Adrenal gland (tissue), 5 donors: ENCODE measurements around the gene PTGER3.

Experiments used
- POLR2A ChIP-seq, 2 donors: fragments of 450-650 bp; IDR thresholded peaks; one replicate each; pipeline ENCODE4 v1.6.1; 2017; ENCODE audit warnings: antibody characterized with exemption in 2 of 2, mild to moderate bottlenecking in 2 of 2, moderate library complexity in 1 of 2
- TF ChIP-seq, protein P1 (sequence below), 6 experiments: fragments of 450-650 bp in 4 of 6; fragments of 200-600 bp in 2 of 6; sonication (generic) in 1 of 6; IDR thresholded peaks; 1 replicate in 5 of 6; 2 replicates in 1 of 6; pipeline versions ENCODE4 v1.5.1 to v1.8.0; 2016 to 2021; ENCODE audit warnings: antibody characterized with exemption in 6 of 6, mild to moderate bottlenecking in 2 of 6, moderate library complexity in 1 of 6
- donor health status: DM: no; HTN: no; CAD: no.

DNA sequence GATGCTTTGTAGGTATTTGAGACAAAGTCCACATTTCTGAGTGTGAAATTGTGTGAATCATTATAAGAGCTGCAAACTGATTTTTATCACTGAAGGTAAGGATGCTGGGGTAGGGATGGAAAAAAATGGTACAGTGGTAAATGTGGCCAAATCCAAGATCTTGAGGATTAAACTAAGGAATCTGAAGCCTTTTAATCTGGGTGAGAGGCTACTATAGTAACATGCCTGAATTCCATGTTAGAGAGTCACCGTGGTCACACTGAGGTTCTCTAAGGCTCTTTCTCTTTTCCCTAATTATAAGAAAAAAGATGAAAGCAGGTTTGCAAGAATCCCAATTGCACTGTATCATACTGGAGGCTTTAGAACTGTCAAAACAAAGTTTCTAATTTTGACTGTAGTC lies 17.6 kb downstream of the PTGER3 start:
- TF ChIP-seq, protein P1, sequence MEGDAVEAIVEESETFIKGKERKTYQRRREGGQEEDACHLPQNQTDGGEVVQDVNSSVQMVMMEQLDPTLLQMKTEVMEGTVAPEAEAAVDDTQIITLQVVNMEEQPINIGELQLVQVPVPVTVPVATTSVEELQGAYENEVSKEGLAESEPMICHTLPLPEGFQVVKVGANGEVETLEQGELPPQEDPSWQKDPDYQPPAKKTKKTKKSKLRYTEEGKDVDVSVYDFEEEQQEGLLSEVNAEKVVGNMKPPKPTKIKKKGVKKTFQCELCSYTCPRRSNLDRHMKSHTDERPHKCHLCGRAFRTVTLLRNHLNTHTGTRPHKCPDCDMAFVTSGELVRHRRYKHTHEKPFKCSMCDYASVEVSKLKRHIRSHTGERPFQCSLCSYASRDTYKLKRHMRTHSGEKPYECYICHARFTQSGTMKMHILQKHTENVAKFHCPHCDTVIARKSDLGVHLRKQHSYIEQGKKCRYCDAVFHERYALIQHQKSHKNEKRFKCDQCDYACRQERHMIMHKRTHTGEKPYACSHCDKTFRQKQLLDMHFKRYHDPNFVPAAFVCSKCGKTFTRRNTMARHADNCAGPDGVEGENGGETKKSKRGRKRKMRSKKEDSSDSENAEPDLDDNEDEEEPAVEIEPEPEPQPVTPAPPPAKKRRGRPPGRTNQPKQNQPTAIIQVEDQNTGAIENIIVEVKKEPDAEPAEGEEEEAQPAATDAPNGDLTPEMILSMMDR (IDR thresholded peaks at IDR 0.05): no peak
- TF ChIP-seq POLR2A (IDR thresholded peaks at IDR 0.05): no peak
